Keratinocyte (primary cell): Measurements from ENCODE around the gene ICA1L. TPM values are rescaled to one million over a fixed set of nuclear protein-coding genes. Genes with fewer than 3 reads are reported as not detected.

Experiments used
- DNase-seq: peaks from one replicate; pipeline ENCODE4 v3.0.0-alpha.2; 2011; ENCODE audit warnings: low read depth, missing footprints, low spot score
- FAIRE-seq: peaks from 2 replicates; lab custom pipeline; 2011; peaks lifted over from hg19 to GRCh38; lab: Jason Lieb, UNC
- H2AFZ ChIP-seq: 2 replicates; pipeline ENCODE4 v1.6.0; 2012; ENCODE audit warnings: low read length, control low read depth, inconsistent platforms; ENCODE audit not compliant: control insufficient read depth
- H3K27ac ChIP-seq: 2 replicates; pipeline ENCODE4 v1.5.1; 2011; ENCODE audit warnings: low read length; ENCODE audit not compliant: control insufficient read depth, insufficient read depth
- H3K27me3 ChIP-seq: 3 replicates; pipeline ENCODE4 v1.6.0; 2011; ENCODE audit warnings: low read length; ENCODE audit not compliant: control insufficient read depth, insufficient read depth; ENCODE audit errors: extremely low read depth
- H3K36me3 ChIP-seq, 2 experiments: 2 replicates in 1 of 2; 3 replicates in 1 of 2; pipeline ENCODE4 v1.5.1; 2011; ENCODE audit warnings: low read length in 2 of 2, mild to moderate bottlenecking in 1 of 2; ENCODE audit not compliant: control insufficient read depth in 2 of 2, insufficient read depth in 2 of 2; ENCODE audit errors: extremely low read depth in 1 of 2
- H3K4me1 ChIP-seq: 3 replicates; pipeline ENCODE4 v1.5.1; 2011; ENCODE audit warnings: low read length; ENCODE audit not compliant: control insufficient read depth, insufficient read depth; ENCODE audit errors: extremely low read depth
- H3K4me2 ChIP-seq: 3 replicates; pipeline ENCODE4 v1.6.0; 2011; ENCODE audit warnings: low read depth, low read length; ENCODE audit not compliant: control insufficient read depth, insufficient read depth; ENCODE audit errors: extremely low read depth
- H3K4me3 ChIP-seq, 3 experiments: fragments of 200-600 bp in 1 of 3; sonication (generic) in 1 of 3; 2 replicates in 2 of 3; 3 replicates in 1 of 3; pipeline ENCODE4 v1.5.1; 2011 to 2016; ENCODE audit warnings: low read length in 3 of 3, mild to moderate bottlenecking in 3 of 3, control low read depth in 2 of 3, inconsistent platforms in 1 of 3, low read depth in 1 of 3, mixed read lengths in 1 of 3, mixed run types in 1 of 3, moderate library complexity in 1 of 3; ENCODE audit not compliant: control insufficient read depth in 2 of 3, insufficient read depth in 2 of 3; ENCODE audit errors: extremely low read depth in 1 of 3
- H3K79me2 ChIP-seq: 2 replicates; pipeline ENCODE4 v1.6.0; 2012; ENCODE audit warnings: low read length; ENCODE audit not compliant: control insufficient read depth, insufficient read depth
- H3K9ac ChIP-seq: 3 replicates; pipeline ENCODE4 v1.6.0; 2011; ENCODE audit warnings: low read length; ENCODE audit not compliant: control insufficient read depth, insufficient read depth; ENCODE audit errors: extremely low read depth
- H3K9me1 ChIP-seq: 3 replicates; pipeline ENCODE4 v1.6.0; 2011; ENCODE audit warnings: low read length; ENCODE audit not compliant: control insufficient read depth, insufficient read depth; ENCODE audit errors: extremely low read depth
- H3K9me3 ChIP-seq: 2 replicates; pipeline ENCODE4 v1.5.1; 2012; ENCODE audit warnings: low read depth, low read length; ENCODE audit not compliant: control insufficient read depth
- H4K20me1 ChIP-seq: 3 replicates; pipeline ENCODE4 v1.6.0; 2011; ENCODE audit warnings: low read length; ENCODE audit not compliant: control insufficient read depth, insufficient read depth; ENCODE audit errors: extremely low read depth
- CTCF ChIP-seq, 3 experiments: IDR thresholded peaks in 1 of 3; conservative IDR thresholded peaks in 1 of 3; optimal IDR thresholded peaks in 1 of 3; 2 replicates in 2 of 3; 3 replicates in 1 of 3; pipeline versions ENCODE3 to v1.5.1; 2011; ENCODE audit warnings: low read length in 3 of 3, mild to moderate bottlenecking in 3 of 3, moderate library complexity in 2 of 3, control low read depth in 1 of 3, inconsistent platforms in 1 of 3; ENCODE audit not compliant: insufficient read depth in 2 of 3; ENCODE audit errors: extremely low read depth in 1 of 3
- EZH2 ChIP-seq: IDR thresholded peaks from one replicate; pipeline ENCODE4 v1.6.1; 2012; ENCODE audit warnings: inconsistent platforms, mild to moderate bottlenecking, low read length, moderate library complexity
- dilution Hi-C: fragments of 300-500 bp; cut with MboI; formaldehyde crosslinking; loops from one replicate; pipeline ENCODE4 v1.7.0; 2020; ENCODE audit warnings: low sequenced_read_pairs; ENCODE audit not compliant: extremely low pct_ligation_motif_present
- polyA plus RNA-seq, 5 experiments: library from polyadenylated mRNA; depleted of rRNA in 3 of 5; stranded (reverse) in 3 of 5; stranded (forward) in 1 of 5; unstranded in 1 of 5; fragments of >200 nt; gene quantifications; 1 replicate in 1 of 5; 2 replicates in 3 of 5; 3 replicates in 1 of 5; pipeline versions ENCODE4 v1.2.1 to v1.2.3, GENCODE V29; 2011 to 2012; ENCODE audit warnings: missing spikeins in 2 of 5, low read depth in 1 of 5, low replicate concordance in 1 of 5

The ICA1L gene
- polyA plus RNA-seq, 1 donor (not counting 4 experiments of a cell fraction or from before 2014, with no cell fraction given): 2.2 TPM

- H2AFZ ChIP-seq: no peak overlapping the region
- dilution Hi-C loops: no loop called here
- FAIRE-seq (no peak), DNase-seq (no peak)
- H3K9me1 ChIP-seq: no peaks in the 10 kb centered on the region
- no peaks in the 10 kb centered on the region for H3K36me3 ChIP-seq
- no peaks in the 10 kb centered on the region for H3K9me3 ChIP-seq
- H4K20me1 ChIP-seq: no peaks in the 10 kb centered on the region
- no peaks in the 10 kb centered on the region for H3K79me2 ChIP-seq
- H3K27me3 ChIP-seq: no peaks in the 10 kb centered on the region
- no peak overlapping the region for H3K4me3 ChIP-seq
- H3K9ac ChIP-seq: no peak overlapping the region
- no peaks in the 10 kb centered on the region for H3K4me1 ChIP-seq
- TF ChIP-seq EZH2: no peak
- no peak for TF ChIP-seq CTCF (optimal IDR thresholded peaks at IDR 0.05 in 1 of 3, IDR thresholded peaks at IDR 0.05 in 1 of 3, conservative IDR thresholded peaks at IDR 0.05 in 1 of 3; ENCODE audit: extremely low read depth in 1 of 3, insufficient read depth in 2 of 3, low read length in 3 of 3)
- no peak overlapping the region for H3K4me2 ChIP-seq
- no peak overlapping the region for H3K27ac ChIP-seq
Measured at GRCh38 chr2:202760848-202761247, 110.7 kb downstream of the ICA1L start.

- Histone ChIP-seq H3K36me3 (no peaks in the 10 kb centered on the region), H2AFZ (no peak overlapping the region), H3K79me2 (no peaks in the 10 kb centered on the region), H3K4me2 (no peak overlapping the region), H3K4me1 (no peaks in the 10 kb centered on the region), H3K27me3 (no peaks in the 10 kb centered on the region), H3K9ac (no peak overlapping the region), H3K9me1 (no peaks in the 10 kb centered on the region), H3K27ac (no peak overlapping the region), H4K20me1 (no peaks in the 10 kb centered on the region), H3K9me3 (no peaks in the 10 kb centered on the region), H3K4me3 (no peak overlapping the region)
- FAIRE-seq (no peak), DNase-seq (no peak)
- TF ChIP-seq CTCF (optimal IDR thresholded peaks at IDR 0.05 in 1 of 3, IDR thresholded peaks at IDR 0.05 in 1 of 3, conservative IDR thresholded peaks at IDR 0.05 in 1 of 3; ENCODE audit: extremely low read depth in 1 of 3, insufficient read depth in 2 of 3, low read length in 3 of 3) (no peak), EZH2 (no peak)
- dilution Hi-C loops: no loop called here
Measured at GRCh38 chr2:202758604-202759003, 113.0 kb downstream of the ICA1L start.
